ENCODE measurements around the gene CRELD1. TPM values are rescaled to one million over a fixed set of nuclear protein-coding genes. Genes with fewer than 3 reads are reported as not detected.

CRELD1 gene
- total and polyA plus RNA-seq, 4 donors, result 36.1 to 88.5 (median 66.0) TPM

GRCh38 chr3:9940746-9941145 is 7.1 kb downstream of the CRELD1 start:
- DNase-seq (ENCODE audit: low read depth in 4 of 6, low spot score in 6 of 6), result no peak
- H3K27me3 ChIP-seq (ENCODE audit: control insufficient read depth, insufficient read depth, low read length), result no peaks in the 10 kb centered on the region
- H3K9me3 ChIP-seq (ENCODE audit: control insufficient read depth, insufficient read depth, low read length), result no peaks in the 10 kb centered on the region
- no peak overlapping the region for H3K4me3 ChIP-seq (ENCODE audit: low read depth, low read length)
- H3K4me1 ChIP-seq (ENCODE audit: control insufficient read depth, insufficient read depth, low read length), result peaks cover 1% of the 10 kb centered on the region
- peaks cover 59% of the 10 kb centered on the region for H3K36me3 ChIP-seq (ENCODE audit: control insufficient read depth, insufficient read depth, low read length)
- H3K27ac ChIP-seq (ENCODE audit: low read depth, low read length), result no peak overlapping the region
- 93% methylated on average over 10 of the region's 10 CpGs for WGBS (ENCODE audit: insufficient coverage)

GRCh38 chr3:9942164-9942563 is 8.5 kb downstream of the CRELD1 start:
- Histone ChIP-seq H3K27ac (ENCODE audit: low read depth, low read length) (no peak overlapping the region), H3K27me3 (ENCODE audit: control insufficient read depth, insufficient read depth, low read length) (no peaks in the 10 kb centered on the region)
- WGBS (ENCODE audit: insufficient coverage), result 43% methylated on average over 1 of the region's 4 CpGs

GRCh38 chr3:9942934-9943690 is 9.5 kb downstream of the CRELD1 start:
- Histone ChIP-seq H3K4me1 (ENCODE audit: control insufficient read depth, insufficient read depth, low read length) (peaks cover 21% of the 10 kb centered on the region), H3K9me3 (ENCODE audit: control insufficient read depth, insufficient read depth, low read length) (no peaks in the 10 kb centered on the region), H3K36me3 (ENCODE audit: control insufficient read depth, insufficient read depth, low read length) (peaks cover 54% of the 10 kb centered on the region), H3K27me3 (ENCODE audit: control insufficient read depth, insufficient read depth, low read length) (no peaks in the 10 kb centered on the region), H3K4me3 (ENCODE audit: low read depth, low read length) (no peak overlapping the region), H3K27ac (ENCODE audit: low read depth, low read length) (no peak overlapping the region)
- WGBS (ENCODE audit: insufficient coverage), result 84% methylated on average over 11 of the region's 11 CpGs
- DNase-seq (ENCODE audit: low read depth in 4 of 6, low spot score in 6 of 6), result no peak

More at GRCh38 chr3:9942164-9942563, 8.5 kb downstream of the CRELD1 start:
- peaks cover 57% of the 10 kb centered on the region for H3K36me3 ChIP-seq (ENCODE audit: control insufficient read depth, insufficient read depth, low read length)
- no peak for DNase-seq (ENCODE audit: low read depth in 4 of 6, low spot score in 6 of 6)
- no peak overlapping the region for H3K4me3 ChIP-seq (ENCODE audit: low read depth, low read length)
- H3K9me3 ChIP-seq (ENCODE audit: control insufficient read depth, insufficient read depth, low read length), result no peaks in the 10 kb centered on the region
- H3K4me1 ChIP-seq (ENCODE audit: control insufficient read depth, insufficient read depth, low read length), result peaks cover 13% of the 10 kb centered on the region

- H3K9me3 ChIP-seq (ENCODE audit: control insufficient read depth, insufficient read depth, low read length), result no peaks in the 10 kb centered on the region
- H3K4me3 ChIP-seq (ENCODE audit: low read depth, low read length), result no peak overlapping the region
- DNase-seq (ENCODE audit: low read depth in 4 of 6, low spot score in 6 of 6), result no peak
- peaks cover 56% of the 10 kb centered on the region for H3K36me3 ChIP-seq (ENCODE audit: control insufficient read depth, insufficient read depth, low read length)
- WGBS (ENCODE audit: insufficient coverage), result 92% methylated on average over 8 of the region's 11 CpGs
- peaks cover 21% of the 10 kb centered on the region for H3K4me1 ChIP-seq (ENCODE audit: control insufficient read depth, insufficient read depth, low read length)
- no peak overlapping the region for H3K27ac ChIP-seq (ENCODE audit: low read depth, low read length)
- no peaks in the 10 kb centered on the region for H3K27me3 ChIP-seq (ENCODE audit: control insufficient read depth, insufficient read depth, low read length)
Observed at GRCh38 chr3:9944271-9944670, 10.6 kb downstream of the CRELD1 start.

- H3K27me3 ChIP-seq (ENCODE audit: control insufficient read depth, insufficient read depth, low read length), result no peaks in the 10 kb centered on the region
- DNase-seq (ENCODE audit: low read depth in 4 of 6, low spot score in 6 of 6), result no peak
- 76% methylated on average over 5 of the region's 10 CpGs for WGBS (ENCODE audit: insufficient coverage)
- peaks cover 63% of the 10 kb centered on the region for H3K36me3 ChIP-seq (ENCODE audit: control insufficient read depth, insufficient read depth, low read length)
- H3K27ac ChIP-seq (ENCODE audit: low read depth, low read length), result no peak overlapping the region
- no peaks in the 10 kb centered on the region for H3K9me3 ChIP-seq (ENCODE audit: control insufficient read depth, insufficient read depth, low read length)
- peaks cover 21% of the 10 kb centered on the region for H3K4me1 ChIP-seq (ENCODE audit: control insufficient read depth, insufficient read depth, low read length)
- H3K4me3 ChIP-seq (ENCODE audit: low read depth, low read length), result no peak overlapping the region
Observed at GRCh38 chr3:9945358-9945757, 11.7 kb downstream of the CRELD1 start.

GRCh38 chr3:9946112-9947024 is 12.7 kb downstream of the CRELD1 start:
- H3K27ac ChIP-seq (ENCODE audit: low read depth, low read length), result peak overlapping the region; percentile 78

GRCh38 chr3:9947025-9947995 is 13.7 kb downstream of the CRELD1 start:
- H3K4me3 ChIP-seq (ENCODE audit: low read depth, low read length), result peak overlapping the region; percentile 61
- H3K27me3 ChIP-seq (ENCODE audit: control insufficient read depth, insufficient read depth, low read length), result no peaks in the 10 kb centered on the region
- H3K27ac ChIP-seq (ENCODE audit: low read depth, low read length), result peak overlapping the region; percentile 78
- WGBS (ENCODE audit: insufficient coverage), result 17% methylated on average over 74 of the region's 86 CpGs
- H3K9me3 ChIP-seq (ENCODE audit: control insufficient read depth, insufficient read depth, low read length), result no peaks in the 10 kb centered on the region
- peak in 3 of 6 donors; percentile 28 to 85 (median 72) for DNase-seq (ENCODE audit: low read depth in 4 of 6, low spot score in 6 of 6)
- peaks cover 49% of the 10 kb centered on the region for H3K36me3 ChIP-seq (ENCODE audit: control insufficient read depth, insufficient read depth, low read length)
- peaks cover 31% of the 10 kb centered on the region for H3K4me1 ChIP-seq (ENCODE audit: control insufficient read depth, insufficient read depth, low read length)

More at GRCh38 chr3:9946112-9947024, 12.7 kb downstream of the CRELD1 start:
- 2% methylated on average over 90 of the region's 90 CpGs for WGBS (ENCODE audit: insufficient coverage)
- Histone ChIP-seq H3K9me3 (ENCODE audit: control insufficient read depth, insufficient read depth, low read length) (no peaks in the 10 kb centered on the region), H3K4me1 (ENCODE audit: control insufficient read depth, insufficient read depth, low read length) (peaks cover 25% of the 10 kb centered on the region), H3K36me3 (ENCODE audit: control insufficient read depth, insufficient read depth, low read length) (peaks cover 54% of the 10 kb centered on the region), H3K4me3 (ENCODE audit: low read depth, low read length) (peak overlapping the region; percentile 61), H3K27me3 (ENCODE audit: control insufficient read depth, insufficient read depth, low read length) (no peaks in the 10 kb centered on the region)
- DNase-seq (ENCODE audit: low read depth in 4 of 6, low spot score in 6 of 6), result peak in 4 of 6 donors; percentile 62 to 96 (median 80)

GRCh38 chr3:9948586-9948985 is 15.0 kb downstream of the CRELD1 start:
- no peak for DNase-seq (ENCODE audit: low read depth in 4 of 6, low spot score in 6 of 6)
- Histone ChIP-seq H3K27me3 (ENCODE audit: control insufficient read depth, insufficient read depth, low read length) (no peaks in the 10 kb centered on the region), H3K9me3 (ENCODE audit: control insufficient read depth, insufficient read depth, low read length) (no peaks in the 10 kb centered on the region), H3K36me3 (ENCODE audit: control insufficient read depth, insufficient read depth, low read length) (peaks cover 36% of the 10 kb centered on the region), H3K27ac (ENCODE audit: low read depth, low read length) (no peak overlapping the region), H3K4me1 (ENCODE audit: control insufficient read depth, insufficient read depth, low read length) (peaks cover 31% of the 10 kb centered on the region), H3K4me3 (ENCODE audit: low read depth, low read length) (no peak overlapping the region)
- 100% methylated on average over 1 of the region's 3 CpGs for WGBS (ENCODE audit: insufficient coverage)

- DNase-seq (ENCODE audit: low read depth in 4 of 6, low spot score in 6 of 6), result no peak
- peaks cover 31% of the 10 kb centered on the region for H3K4me1 ChIP-seq (ENCODE audit: control insufficient read depth, insufficient read depth, low read length)
- WGBS (ENCODE audit: insufficient coverage), result 87% methylated on average over 7 of the region's 7 CpGs
- H3K4me3 ChIP-seq (ENCODE audit: low read depth, low read length), result no peak overlapping the region
- no peak overlapping the region for H3K27ac ChIP-seq (ENCODE audit: low read depth, low read length)
- no peaks in the 10 kb centered on the region for H3K9me3 ChIP-seq (ENCODE audit: control insufficient read depth, insufficient read depth, low read length)
- peaks cover 32% of the 10 kb centered on the region for H3K36me3 ChIP-seq (ENCODE audit: control insufficient read depth, insufficient read depth, low read length)
- no peaks in the 10 kb centered on the region for H3K27me3 ChIP-seq (ENCODE audit: control insufficient read depth, insufficient read depth, low read length)
Observed at GRCh38 chr3:9949115-9949514, 15.5 kb downstream of the CRELD1 start.
